GM21619 (cell line): ENCODE data around the gene BRF1.

ENCODE experiments used
- ATAC-seq: cut with Tn5 transposase; IDR thresholded peaks from one replicate; pipeline ENCODE4 v1.9.1; 2021; ENCODE audit not compliant: unreplicated experiment

Gene BRF1

GRCh38 chr14:105268736-105269354, 32.0 kb downstream of the BRF1 start:
- ATAC-seq: no peak

GRCh38 chr14:105267820-105268548, 32.8 kb downstream of the BRF1 start:
- ATAC-seq: no peak

- no peak for ATAC-seq
These were observed 39.0 kb downstream of the BRF1 start for GRCh38 chr14:105261781-105262180.

- no peak for ATAC-seq
These were observed 39.8 kb downstream of the BRF1 start for GRCh38 chr14:105260959-105261358.

- no peak for ATAC-seq
These were observed 42.0 kb downstream of the BRF1 start for GRCh38 chr14:105258846-105259245.

- ATAC-seq: no peak
These were observed 43.3 kb downstream of the BRF1 start for GRCh38 chr14:105257464-105257863.

GRCh38 chr14:105256292-105256960, 44.4 kb downstream of the BRF1 start:
- no peak for ATAC-seq

- ATAC-seq: no peak
These were observed 45.7 kb downstream of the BRF1 start for GRCh38 chr14:105255021-105255507.

- ATAC-seq: no peak
These were observed 47.5 kb downstream of the BRF1 start for GRCh38 chr14:105253329-105253682.

GRCh38 chr14:105252552-105253328, 48.1 kb downstream of the BRF1 start:
- ATAC-seq: no peak

GRCh38 chr14:105251920-105252319, 48.9 kb downstream of the BRF1 start:
- no peak for ATAC-seq

- ATAC-seq: no peak
These were observed 49.8 kb downstream of the BRF1 start for GRCh38 chr14:105250986-105251385.

GRCh38 chr14:105250008-105250366, 50.8 kb downstream of the BRF1 start:
- ATAC-seq: no peak

- ATAC-seq: no peak
These were observed 51.4 kb downstream of the BRF1 start for GRCh38 chr14:105249182-105250007.

- ATAC-seq: peak; percentile 90
These were observed 52.2 kb downstream of the BRF1 start, which contains the start of gene BTBD6 for GRCh38 chr14:105248368-105249181. TSS of gene BTBD6 (plus strand) at chr14:105248533. CDS start at chr14:105248712, 179 bp downstream.

GRCh38 chr14:105247715-105248367, 53.0 kb downstream of the BRF1 start:
- ATAC-seq: peak; percentile 9

GRCh38 chr14:105247026-105247425, 53.8 kb downstream of the BRF1 start:
- ATAC-seq: no peak

- no peak for ATAC-seq
These were observed 56.5 kb downstream of the BRF1 start for GRCh38 chr14:105244334-105244733.

- no peak for ATAC-seq
These were observed 59.2 kb downstream of the BRF1 start for GRCh38 chr14:105241641-105242040.
